Measurements from ENCODE around the gene SKA3.

SKA3 gene

DNA sequence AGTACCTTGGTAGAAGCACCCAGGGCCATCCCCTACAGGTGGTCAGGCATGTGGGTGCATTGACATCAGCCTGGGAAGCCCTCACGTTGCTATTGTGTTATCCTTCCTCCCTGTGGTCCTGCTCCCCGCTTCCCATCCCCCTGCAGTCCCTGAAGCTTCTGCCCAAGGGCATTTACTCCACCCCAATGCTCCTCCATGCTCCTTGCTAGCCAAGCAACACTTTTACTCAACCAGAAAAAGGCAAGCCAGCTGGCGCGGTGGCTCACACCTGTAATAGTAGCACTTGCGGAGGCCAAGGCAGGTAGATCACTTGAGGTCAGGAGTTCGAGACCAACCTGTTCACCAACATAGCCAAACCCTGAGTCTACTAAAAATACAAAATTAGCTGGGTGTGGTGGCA lies 60.2 kb downstream of the SKA3 start:
- no peak for DNase-seq

DNA sequence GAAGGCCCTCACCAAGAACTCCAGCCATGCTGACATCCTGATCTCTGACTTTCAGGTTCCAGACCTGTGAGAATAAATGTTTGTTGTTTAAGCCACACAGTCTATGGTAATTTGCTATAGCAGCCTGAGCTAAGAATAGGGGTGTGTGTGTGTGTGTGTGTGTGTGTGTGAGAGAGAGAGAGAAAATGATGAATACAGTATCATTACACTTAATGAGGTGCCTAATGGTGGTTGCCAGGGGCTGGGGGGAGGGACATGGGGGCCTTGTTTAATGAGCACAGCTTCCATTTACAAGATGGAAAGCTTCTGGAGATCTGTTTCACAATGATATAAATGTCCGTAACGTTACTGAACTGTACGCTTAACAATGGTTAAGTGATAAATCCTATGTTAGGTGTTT lies 61.1 kb downstream of the SKA3 start:
- DNase-seq, result no peak

DNA sequence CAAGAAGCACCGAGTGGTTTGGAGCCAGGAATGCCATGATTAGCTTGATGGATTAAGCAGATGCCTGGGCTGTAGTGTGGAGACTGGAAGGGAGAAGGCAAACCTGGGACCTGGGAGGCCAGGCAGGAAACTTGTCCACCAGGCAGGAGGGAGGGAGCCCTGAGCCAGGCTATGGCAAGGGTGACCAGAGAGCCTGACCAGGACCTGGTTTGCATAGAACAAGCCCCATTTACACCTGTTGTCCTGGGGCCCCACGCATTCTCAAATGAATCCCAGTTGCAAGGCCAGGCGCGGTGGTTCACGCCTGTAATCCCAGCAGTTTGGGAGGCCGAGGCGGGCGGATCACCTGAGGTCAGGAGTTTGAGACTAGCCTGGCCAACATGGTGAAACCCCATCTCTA lies 64.8 kb downstream of the SKA3 start:
- no peak for DNase-seq

DNA sequence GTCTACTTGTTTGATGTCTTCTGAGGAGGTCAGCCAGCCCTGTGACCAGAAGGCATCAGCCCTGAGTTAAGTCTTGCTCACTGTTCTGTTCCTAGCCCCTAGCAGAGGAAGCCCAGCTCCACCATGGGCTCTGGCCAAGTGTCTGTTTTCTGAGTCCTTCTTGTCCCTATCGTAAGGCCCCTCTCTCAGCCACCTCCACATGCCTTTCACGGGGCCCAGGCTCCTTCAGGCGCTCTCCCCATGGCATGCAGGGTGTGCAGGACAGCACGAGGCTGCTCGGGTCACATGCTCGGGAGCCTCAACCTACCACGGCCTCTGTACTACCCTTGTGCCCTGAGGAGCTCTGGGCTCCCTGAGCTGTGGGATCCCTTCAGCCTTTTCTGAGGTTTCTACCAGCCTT lies 67.2 kb downstream of the SKA3 start:
- DNase-seq, result no peak

DNA sequence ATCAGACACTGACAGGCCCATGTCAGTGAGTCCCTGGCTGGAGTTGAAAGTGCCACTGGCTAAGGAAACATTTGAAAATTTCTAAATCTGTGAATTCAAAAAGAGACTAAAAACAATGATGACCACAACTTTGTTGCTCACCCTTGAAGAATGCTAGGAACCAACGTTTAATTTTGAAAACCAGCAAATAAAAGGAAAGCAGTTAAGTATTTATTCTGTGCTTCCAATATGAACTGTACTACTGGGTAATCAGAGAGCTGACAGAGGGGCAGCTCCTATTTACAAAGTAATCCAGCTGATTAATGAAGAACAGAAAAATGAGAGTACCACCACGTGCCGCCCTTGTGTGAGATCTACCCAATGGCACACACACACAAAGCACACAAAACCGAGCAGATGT lies 70.3 kb downstream of the SKA3 start:
- no peak for DNase-seq

DNA sequence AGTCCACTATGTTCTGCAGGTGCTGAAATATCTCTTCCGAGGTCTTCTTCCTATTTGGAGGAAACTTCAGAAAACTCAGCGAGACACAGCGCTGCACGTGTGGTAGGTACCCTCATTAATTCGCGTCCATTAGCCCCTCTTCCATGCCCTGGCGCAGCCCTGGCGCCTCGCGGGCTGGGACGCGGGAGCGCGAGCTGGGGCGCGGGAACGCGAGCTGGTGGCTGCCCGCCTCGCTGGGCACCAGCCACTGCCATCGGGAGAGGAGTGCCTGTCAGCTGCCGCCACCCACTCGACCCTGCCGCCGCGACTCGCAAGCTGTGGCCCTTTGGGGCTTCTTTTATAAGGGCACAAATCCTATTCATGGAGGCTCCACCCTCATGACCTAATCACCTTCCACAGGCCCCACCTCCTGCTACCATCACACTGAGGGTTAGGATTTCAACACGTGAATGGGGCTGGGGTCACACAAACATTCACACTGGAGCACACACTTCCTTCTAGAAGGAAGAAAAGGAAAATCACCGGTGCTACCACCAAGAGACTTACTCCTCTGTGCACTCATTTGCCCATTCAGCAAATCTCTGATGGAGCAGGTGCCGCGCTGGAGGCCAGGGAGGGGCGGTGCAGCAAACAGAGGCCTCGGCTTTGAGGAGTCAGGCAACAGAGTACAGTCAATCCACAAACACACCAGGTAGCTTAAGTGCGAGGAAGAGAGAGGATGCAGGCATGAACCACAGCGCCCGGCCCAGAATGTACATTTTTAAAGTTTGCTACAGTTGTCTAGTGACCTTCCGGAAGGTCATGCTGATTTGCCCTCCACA lies 71.9 kb downstream of the SKA3 start:
- DNase-seq, result no peak

Measured in nucleus accumbens (tissue), 56 donors.